ENCODE measurements around the gene AP3B1.
"Not testable (repeated sequence)": the region's sequence is repeated elsewhere in the genome, so short reads cannot be mapped to it uniquely, and the experiment has no call there.

AP3B1 gene

GRCh38 chr5:78245136-78245535 lies 49.4 kb downstream of the AP3B1 start:
- DNase-seq (ENCODE audit: low read depth in 2 of 2), result no peak

- no peak for DNase-seq (ENCODE audit: low read depth in 2 of 2)
Measured at GRCh38 chr5:78243639-78244038, 50.9 kb downstream of the AP3B1 start.

GRCh38 chr5:78243091-78243490 lies 51.4 kb downstream of the AP3B1 start:
- DNase-seq (ENCODE audit: low read depth in 2 of 2), result no peak

DNA sequence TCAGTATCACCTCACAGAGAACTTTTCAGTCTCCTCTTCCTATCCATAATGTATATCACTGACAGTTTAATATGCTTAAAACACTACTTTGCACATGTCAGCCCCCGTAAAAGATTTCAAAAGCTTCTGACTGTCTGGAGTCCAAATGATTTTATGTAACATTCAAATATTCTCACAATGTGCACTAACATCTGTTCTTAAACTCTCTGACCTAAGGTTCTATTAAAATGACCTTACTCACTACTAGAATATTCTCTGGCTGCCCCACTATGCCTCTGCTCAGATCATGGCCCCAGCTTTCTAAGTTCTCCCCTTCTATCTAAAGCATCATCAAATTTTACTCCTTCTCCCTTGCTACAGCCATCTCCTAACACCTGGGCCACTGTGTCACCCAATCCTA lies 52.5 kb downstream of the AP3B1 start:
- DNase-seq (ENCODE audit: low read depth in 2 of 2), result no peak

GRCh38 chr5:78237911-78238310 lies 56.6 kb downstream of the AP3B1 start:
- no peak for DNase-seq (ENCODE audit: low read depth in 2 of 2)

DNA sequence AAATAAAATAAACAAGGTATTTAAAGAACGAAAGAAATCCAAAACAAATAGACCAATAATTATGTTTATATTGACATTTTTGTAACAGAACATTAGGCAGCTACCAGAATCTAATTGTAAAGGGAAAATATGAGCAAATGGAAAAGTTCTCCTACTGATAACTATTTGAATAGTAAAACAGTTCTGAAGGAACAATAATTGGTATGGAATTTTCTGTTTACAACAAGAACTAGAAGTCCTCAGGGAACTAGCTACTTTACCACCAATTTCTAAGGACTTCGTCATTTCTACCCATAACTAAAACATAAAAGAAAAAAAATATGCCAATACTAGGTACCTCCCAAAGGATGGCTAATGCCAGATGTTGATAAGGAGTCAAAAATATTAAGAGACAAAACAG lies 58.5 kb downstream of the AP3B1 start:
- no peak for DNase-seq (ENCODE audit: low read depth in 2 of 2)

DNA sequence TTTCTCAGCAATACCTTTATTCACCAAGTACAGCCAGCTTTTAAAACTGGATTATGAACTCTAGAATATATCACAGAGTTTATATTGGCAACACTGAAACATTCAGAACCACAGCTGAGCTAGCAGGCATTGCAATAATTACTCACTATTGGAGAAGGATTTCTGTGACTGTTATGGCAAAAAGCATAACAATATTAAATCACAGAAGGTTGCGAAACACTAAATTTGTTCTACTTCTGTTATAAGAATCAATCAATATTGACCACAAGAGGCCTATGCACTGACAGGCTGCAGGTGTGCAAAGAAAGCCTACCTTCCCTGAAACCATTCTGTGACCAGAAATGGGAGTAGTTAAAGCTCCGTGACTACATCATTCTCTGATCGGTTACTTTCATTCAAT lies 59.2 kb downstream of the AP3B1 start:
- no peak for DNase-seq (ENCODE audit: low read depth in 2 of 2)

DNA sequence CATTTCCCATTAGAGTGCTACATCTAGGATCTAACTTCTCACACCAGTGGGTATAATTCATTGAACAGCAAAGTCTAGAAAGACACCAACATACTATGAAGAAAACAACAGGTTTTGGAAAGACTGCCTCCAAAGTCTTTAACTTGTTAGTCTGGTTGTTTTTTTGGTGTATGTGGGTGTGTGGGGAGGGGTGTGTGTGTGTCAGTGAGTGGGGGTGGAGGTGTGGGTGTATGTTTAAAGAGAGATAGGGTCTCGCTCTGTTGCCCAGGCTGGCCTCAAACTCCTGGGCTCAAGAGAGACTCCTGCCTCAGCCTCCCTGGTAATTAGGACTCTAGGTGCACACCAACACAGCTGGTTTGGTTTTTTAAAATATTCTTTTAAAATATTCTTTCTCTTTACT lies 59.7 kb downstream of the AP3B1 start:
- DNase-seq (ENCODE audit: low read depth in 2 of 2), result no peak

GRCh38 chr5:78232163-78232562 lies 62.3 kb downstream of the AP3B1 start:
- no peak for DNase-seq (ENCODE audit: low read depth in 2 of 2)

GRCh38 chr5:78224358-78224757 lies 70.1 kb downstream of the AP3B1 start:
- no peak for DNase-seq (ENCODE audit: low read depth in 2 of 2)

DNA sequence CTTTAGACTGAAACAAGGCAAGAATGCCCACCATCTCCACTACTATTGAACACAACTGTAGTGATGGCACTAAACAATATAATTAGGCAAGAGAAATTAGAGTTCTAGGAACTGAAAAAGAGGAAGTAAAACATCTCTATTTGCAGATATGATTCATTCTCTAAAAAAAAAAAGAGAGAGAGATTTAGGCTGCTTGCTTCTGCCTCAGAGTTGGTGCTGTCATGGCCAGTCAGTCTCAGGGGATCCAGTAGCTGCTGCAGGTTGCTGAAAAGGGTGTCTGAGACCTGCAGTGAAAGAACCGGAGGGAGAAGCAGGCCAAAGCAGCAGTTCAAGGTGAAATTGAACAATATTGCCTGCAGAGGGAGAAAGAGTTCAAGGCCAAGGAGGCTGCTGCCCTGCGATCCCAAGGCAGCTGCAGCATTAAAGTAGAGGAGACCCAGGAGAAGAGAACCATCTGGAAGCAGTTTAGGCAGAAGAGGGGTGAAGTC lies 72.5 kb downstream of the AP3B1 start:
- no peak for DNase-seq (ENCODE audit: low read depth in 2 of 2)

DNA sequence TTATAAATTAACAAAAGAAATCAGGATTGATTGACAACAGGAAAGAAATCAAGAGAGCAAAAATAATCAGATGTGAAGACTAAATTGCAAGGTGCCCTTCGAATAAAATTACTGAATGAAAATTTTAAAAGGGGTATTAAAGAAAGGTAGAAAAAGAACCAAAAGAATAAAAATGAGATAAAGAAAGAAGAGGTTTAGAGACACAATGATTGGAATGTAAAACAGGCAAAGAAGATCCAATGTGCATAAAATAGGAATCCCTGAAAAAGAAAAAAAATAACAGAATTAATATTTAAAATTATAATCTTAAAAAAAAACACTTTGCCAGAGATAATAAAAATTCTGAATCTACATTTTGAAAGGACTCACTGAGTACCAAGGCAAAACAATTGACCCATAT lies 73.0 kb downstream of the AP3B1 start:
- DNase-seq (ENCODE audit: low read depth in 2 of 2), result no peak

DNA sequence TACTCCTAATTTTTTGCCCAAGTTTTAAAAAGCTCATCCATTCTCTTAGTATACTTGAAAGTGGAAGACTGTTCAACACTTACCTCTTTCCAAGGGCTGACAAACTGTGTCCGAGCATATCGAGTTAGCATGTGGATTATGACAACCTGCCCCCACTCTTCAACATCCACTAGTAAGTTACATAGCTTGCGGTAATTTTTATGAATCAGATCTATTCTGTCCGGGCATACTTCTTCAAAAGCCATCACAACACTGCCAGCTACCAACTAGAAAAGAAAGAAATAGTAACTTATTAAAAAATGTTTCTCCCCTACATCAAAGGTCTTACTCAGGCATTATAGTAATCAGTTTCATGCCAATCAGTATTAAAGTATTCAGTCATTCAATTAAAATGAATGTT lies 78.5 kb downstream of the AP3B1 start:
- DNase-seq (ENCODE audit: low read depth in 2 of 2), result no peak

DNA sequence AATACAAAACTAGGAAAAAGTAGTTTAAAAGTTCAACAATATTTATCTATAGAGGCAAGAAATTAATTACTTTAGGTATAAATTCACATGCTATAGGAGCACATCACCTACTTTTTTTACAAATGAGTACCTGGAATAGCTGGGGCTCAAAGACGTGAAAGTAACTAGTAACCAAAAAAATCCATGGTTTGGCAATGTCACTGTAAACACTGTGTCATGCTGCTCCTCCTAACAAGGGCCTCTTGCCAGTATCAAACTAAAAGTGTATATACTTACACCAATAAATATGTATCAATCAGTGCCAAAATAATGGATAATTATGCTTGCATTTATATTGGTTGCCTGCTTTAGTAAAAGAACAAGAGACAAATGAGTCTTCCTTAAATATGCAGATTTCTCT lies 78.9 kb downstream of the AP3B1 start:
- DNase-seq (ENCODE audit: low read depth in 2 of 2), result no peak

DNA sequence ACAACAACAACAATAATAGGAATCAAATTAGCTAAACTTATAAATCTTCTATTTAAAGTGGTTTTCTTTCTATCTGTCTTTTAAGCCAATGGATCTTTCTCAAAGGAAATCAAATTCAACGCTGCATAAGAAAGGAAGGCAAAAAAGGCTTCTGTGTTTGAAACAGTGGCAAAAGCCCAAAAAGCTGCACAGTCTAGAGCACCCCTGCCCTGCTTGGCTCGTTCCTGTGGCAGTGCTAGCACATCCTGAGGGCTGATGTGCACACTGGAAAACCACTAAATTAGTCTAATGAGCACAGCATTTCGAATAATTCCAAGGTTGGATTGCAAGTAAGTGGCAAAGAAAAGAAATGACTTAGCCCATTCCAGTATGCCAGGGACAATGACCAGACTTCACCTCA lies 80.7 kb downstream of the AP3B1 start:
- no peak for DNase-seq (ENCODE audit: low read depth in 2 of 2)

DNA sequence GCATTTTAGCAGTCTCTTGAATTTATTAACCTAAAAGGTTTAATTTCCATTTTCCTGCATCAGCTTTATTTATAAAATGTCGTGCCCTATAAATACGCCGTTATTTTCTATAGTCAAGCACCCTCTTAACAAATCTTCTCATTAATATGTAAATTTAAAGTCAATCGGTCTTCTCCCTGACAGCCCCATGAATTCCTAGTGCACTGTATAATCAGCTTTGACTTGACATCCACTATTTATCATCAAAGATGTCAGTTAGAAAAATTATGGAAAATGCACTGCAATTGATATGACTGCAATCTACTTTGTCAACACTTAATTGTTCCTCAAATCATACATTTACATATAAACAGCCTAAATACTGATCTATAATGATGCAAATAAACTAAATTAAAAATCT lies 83.4 kb downstream of the AP3B1 start:
- no peak for DNase-seq (ENCODE audit: low read depth in 2 of 2)

DNA sequence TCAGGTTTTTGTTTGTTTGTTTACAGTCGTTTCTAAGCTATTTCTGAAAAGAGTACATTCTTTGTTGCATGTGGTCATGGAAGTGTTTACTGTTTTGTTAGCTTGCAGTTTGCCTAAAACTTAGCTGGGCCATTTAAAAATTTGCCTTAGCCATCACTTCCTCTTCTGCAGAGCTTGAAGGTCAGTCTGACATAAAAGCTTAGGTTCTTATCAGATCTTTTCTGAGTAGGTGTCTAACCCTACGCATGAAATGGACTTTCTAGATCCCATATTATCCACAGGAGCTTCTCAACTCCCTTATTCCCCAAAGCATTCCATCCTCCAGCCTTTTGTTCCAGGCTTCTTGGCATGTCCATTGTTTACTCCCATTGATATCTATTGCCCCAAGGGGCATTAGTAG lies 90.3 kb downstream of the AP3B1 start:
- DNase-seq (ENCODE audit: low read depth in 2 of 2), result no peak

DNA sequence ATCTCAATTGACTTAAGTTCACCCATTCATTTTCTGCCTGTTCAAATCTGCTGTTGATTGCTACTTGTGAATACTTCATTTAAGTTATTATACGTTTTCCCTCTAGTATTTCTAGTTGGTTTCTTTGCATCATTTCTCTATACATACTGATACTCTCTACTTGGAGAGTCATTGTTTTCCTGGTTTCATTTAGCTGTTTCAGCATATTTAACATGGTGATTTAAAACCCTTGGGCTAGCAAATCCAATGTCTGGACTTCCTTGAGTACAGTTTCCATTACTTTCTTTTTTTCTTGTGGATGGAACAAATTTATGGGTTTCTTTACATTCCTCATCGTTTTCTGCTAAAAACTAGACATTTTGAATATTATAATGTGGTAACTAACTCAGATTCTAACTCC lies 90.7 kb downstream of the AP3B1 start:
- DNase-seq (ENCODE audit: low read depth in 2 of 2), result no peak

GRCh38 chr5:78190402-78190801 lies 104.1 kb downstream of the AP3B1 start:
- no peak for DNase-seq (ENCODE audit: low read depth in 2 of 2)

- not testable (repeated sequence) for DNase-seq (ENCODE audit: low read depth in 2 of 2)
Measured at GRCh38 chr5:78188681-78189080, 105.8 kb downstream of the AP3B1 start.

DNA sequence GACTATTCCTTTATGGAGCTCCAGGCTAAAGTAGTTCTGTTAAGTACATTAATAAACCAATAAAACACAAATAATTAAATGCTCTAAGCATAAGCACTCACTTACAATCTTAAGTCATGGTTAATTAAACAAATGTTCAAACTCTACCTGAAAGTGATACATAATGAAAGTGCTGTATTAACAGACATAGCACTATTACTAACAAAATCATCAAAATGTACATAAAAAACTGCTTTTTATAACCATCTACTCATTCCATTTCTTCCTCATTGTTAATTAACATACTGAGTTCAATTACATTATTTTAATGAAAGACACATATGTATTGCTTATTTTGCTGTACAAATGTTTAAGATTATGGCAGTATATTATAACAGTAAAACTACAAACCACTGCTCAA lies 107.3 kb downstream of the AP3B1 start:
- no peak for DNase-seq (ENCODE audit: low read depth in 2 of 2)

DNA sequence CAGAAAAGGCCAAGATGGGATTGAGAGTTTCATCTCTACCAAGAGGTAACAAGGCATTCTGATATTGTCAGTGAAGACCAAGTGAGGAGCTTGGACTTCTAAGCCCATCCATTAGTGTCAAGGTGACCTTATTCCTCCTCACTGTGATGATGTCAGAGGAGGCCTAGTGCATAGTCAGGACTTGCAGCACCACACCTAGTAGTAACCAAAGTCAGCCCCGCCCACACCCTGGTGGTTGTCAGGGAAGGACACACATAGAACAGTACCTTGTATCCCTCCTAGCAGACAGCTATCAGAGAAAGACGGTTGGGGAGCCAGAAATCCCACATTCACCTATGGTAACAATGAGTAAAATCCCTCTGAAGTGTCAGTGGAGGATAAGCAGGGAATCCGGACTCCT lies 111.7 kb downstream of the AP3B1 start:
- DNase-seq (ENCODE audit: low read depth in 2 of 2), result no peak

GRCh38 chr5:78178356-78178755 lies 116.1 kb downstream of the AP3B1 start:
- no peak for DNase-seq (ENCODE audit: low read depth in 2 of 2)

- not testable (repeated sequence) for DNase-seq (ENCODE audit: low read depth in 2 of 2)
Measured at GRCh38 chr5:78170335-78170734, 124.2 kb downstream of the AP3B1 start.
